Measurements from ENCODE around the gene SCNM1.
"Not testable (repeated sequence)": the region's sequence is repeated elsewhere in the genome, so short reads cannot be mapped to it uniquely, and the experiment has no call there.

Gene SCNM1

GRCh38 chr1:151146412-151147131, 19.4 kb upstream of the SCNM1 start, which contains the start of gene SEMA6C:
SEMA6C (minus strand) TSS chr1:151146631; CDS start chr1:151142621, 4,010 bp downstream.
- peak; percentile 96 for DNase-seq

GRCh38 chr1:151147132-151147503, 18.8 kb upstream of the SCNM1 start:
- DNase-seq: no peak

- peak; percentile 62 for DNase-seq
Measured at GRCh38 chr1:151147665-151148064, 18.3 kb upstream of the SCNM1 start.

GRCh38 chr1:151156515-151156819, 9.5 kb upstream of the SCNM1 start, which contains the start of gene TNFAIP8L2:
TNFAIP8L2 (plus strand) TSS chr1:151156649; CDS start chr1:151158698, 2,049 bp downstream.
- peak; percentile 94 for DNase-seq

GRCh38 chr1:151157067-151157531, 8.8 kb upstream of the SCNM1 start:
- DNase-seq: peak; percentile 95

GRCh38 chr1:151158326-151158725, 7.6 kb upstream of the SCNM1 start:
- DNase-seq: peak; percentile 40

- no peak for DNase-seq
Measured at GRCh38 chr1:151158751-151159251, 7.1 kb upstream of the SCNM1 start.

- DNase-seq: no peak
Measured at GRCh38 chr1:151159373-151159772, 6.6 kb upstream of the SCNM1 start.

- no peak for DNase-seq
Measured at GRCh38 chr1:151164732-151165280, 1.1 kb upstream of the SCNM1 start.

- DNase-seq: peak; percentile 33
Measured at GRCh38 chr1:151165281-151165737, 635 bp upstream of the SCNM1 start.

GRCh38 chr1:151166505-151166956, 587 bp downstream of the SCNM1 start:
- peak; percentile 78 for DNase-seq

GRCh38 chr1:151167116-151167515, 1.2 kb downstream of the SCNM1 start:
- DNase-seq: no peak

GRCh38 chr1:151171190-151171589, 5.2 kb downstream of the SCNM1 start:
- DNase-seq: no peak

- no peak for DNase-seq
Measured at GRCh38 chr1:151175041-151175741, 9.2 kb downstream of the SCNM1 start.

- DNase-seq: peak; percentile 72
Measured at GRCh38 chr1:151175863-151176262, 9.9 kb downstream of the SCNM1 start, which contains the start of gene TMOD4. TMOD4 (minus strand) TSS chr1:151175981; CDS start chr1:151174875, 1,106 bp downstream.

- DNase-seq: no peak
Measured at GRCh38 chr1:151176514-151177045, 10.6 kb downstream of the SCNM1 start.

- no peak for DNase-seq
Measured at GRCh38 chr1:151184211-151184610, 18.3 kb downstream of the SCNM1 start.

GRCh38 chr1:151187205-151187604, 21.3 kb downstream of the SCNM1 start:
- DNase-seq: no peak

- not testable (repeated sequence) for DNase-seq
Measured at GRCh38 chr1:151188667-151189066, 22.7 kb downstream of the SCNM1 start.

GRCh38 chr1:151189637-151190445, 23.9 kb downstream of the SCNM1 start, which contains the start of gene VPS72:
VPS72 (minus strand) TSS chr1:151190197; CDS start chr1:151190121, 76 bp downstream.
- DNase-seq: peak; percentile 97

- DNase-seq: no peak
Measured at GRCh38 chr1:151192047-151192446, 26.1 kb downstream of the SCNM1 start.

GRCh38 chr1:151193304-151193703, 27.4 kb downstream of the SCNM1 start:
- DNase-seq: no peak

Data from hematopoietic multipotent progenitor cell treated with erythropoietin and hydrocortisone succinate and interleukin-3 and kit ligand, for 4 days (in vitro differentiated cells).